Activated effector memory CD4-positive, alpha-beta T cell treated with anti-CD3 and anti-CD28 coated beads, Interleukin-2, amount 50 U/mL, for 16 hours (primary cell): Measurements from ENCODE around the gene COQ7.

ENCODE experiments used
- DNase-seq: peaks from one replicate; pipeline ENCODE4 v3.0.0-alpha.2; 2020

The COQ7 gene

DNA sequence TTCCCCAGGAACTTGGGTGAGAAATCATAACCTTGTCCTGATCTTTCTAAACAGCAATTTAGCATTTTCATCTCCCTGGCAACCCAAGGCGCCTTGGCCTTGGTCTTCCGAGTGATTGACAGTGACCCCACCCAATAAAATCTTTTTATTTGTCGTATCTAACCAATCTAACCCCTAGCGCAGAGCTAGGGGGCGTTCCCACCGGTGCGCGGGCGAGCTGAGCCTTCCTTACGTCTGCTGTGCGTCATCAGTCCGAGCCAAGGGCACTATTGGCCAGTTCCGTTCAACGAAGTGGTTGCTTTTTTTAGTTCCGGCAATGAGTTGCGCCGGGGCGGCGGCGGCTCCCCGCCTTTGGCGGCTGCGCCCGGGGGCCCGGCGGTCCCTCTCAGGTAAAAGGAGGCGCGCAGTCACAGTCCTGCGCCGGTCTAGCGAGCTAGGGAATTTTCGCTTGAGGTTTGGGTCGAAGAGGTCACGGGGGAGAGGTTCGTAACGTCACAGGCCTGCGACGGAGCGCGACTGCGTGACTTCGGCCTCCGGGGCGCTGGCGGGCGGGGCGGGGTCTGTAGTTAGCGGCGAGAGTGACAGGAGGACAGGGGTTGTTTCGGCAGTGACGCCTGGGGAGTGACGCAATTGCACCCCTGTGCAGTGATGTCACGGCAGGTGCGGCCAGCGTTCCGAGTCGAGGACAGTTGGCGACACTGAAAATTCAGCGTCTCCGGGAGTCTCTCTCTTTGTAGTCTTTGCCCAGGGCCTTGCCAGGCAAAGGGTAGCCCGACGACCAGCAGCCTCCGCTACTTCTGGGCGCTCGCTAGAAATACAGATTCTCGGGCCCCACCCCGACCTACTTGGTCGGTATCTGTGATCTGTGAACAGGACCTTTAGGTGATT, at the start of gene COQ7:
COQ7 (plus strand) TSS at position 266 of the 888 bp plus-strand sequence; CDS start at position 317, 51 bp downstream.
- peak; percentile 99 for DNase-seq

DNA sequence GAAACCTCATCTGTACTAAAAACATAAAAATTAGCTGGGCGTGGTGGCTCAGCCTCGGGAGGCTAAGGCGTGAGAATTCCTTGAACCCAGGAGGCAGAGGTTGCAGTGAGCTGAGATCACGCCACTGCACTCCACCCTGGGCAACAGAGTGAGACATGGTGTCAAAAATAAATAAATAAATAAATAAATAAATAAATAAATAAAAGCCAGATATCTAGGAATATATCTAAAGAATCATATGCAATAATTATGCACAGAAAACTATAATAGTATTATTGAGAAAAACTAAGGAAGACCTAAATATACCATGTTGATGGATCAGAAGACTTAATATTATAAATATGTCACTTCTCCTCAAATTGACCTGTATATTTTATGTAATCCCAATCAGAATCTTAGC, 46.7 kb upstream of the COQ7 start:
- no peak for DNase-seq

DNA sequence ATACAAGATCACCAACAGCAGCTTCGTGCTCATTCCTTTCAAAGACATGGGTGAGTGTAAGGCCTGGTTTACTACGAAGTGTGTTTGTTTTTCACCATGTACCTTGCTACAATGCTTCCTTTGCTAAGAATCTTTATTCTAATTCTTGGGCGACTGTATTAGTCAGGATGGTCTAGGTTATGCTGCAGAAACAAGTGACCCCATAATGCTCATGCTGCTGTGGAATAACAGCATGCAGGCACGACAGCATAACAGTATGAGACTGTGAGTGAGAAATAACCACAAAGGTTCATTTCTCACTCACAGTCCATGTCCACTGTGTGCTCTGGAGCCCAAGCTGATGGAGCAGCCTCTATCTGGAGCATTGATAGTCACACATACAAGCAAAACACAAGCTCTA, 45.7 kb upstream of the COQ7 start:
- no peak for DNase-seq

DNA sequence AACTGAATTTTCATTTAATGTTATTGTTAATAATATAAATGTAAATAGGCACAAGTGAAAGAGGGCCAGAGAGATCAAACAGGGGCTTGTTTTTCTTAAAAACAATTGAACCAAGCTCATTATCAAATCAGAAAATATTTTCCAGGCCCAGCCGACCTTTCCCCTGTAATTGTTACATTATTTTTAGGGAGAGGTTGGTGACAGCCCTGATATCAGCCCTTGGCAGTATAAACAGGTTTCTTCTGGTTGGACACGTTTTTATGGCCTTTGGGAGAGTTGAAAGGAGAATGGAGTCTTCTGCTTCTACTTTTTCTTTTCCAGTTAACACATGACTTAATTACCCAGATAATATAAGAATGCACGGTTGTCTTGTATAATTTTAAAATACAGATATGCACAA, 40.0 kb upstream of the COQ7 start:
- no peak for DNase-seq

DNA sequence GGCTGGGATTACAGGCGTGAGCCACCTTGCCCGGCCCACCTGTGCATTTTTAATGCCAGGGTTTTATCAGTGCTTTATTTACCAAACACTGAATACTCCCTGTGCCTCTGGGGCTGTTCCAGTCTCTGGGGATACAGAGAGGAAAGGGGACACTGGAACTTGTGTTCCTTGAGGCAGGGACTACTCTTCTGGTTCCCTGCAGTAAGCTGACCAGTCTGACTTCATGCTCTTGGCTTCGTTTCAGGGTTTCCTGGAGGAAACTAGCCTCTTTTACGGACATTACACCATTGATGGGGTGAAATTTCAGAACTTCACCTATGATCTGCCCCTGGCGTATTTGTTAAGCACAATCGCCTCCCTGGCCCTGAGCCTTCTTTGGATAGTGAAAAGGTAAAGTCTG, 37.4 kb upstream of the COQ7 start:
- no peak for DNase-seq

DNA sequence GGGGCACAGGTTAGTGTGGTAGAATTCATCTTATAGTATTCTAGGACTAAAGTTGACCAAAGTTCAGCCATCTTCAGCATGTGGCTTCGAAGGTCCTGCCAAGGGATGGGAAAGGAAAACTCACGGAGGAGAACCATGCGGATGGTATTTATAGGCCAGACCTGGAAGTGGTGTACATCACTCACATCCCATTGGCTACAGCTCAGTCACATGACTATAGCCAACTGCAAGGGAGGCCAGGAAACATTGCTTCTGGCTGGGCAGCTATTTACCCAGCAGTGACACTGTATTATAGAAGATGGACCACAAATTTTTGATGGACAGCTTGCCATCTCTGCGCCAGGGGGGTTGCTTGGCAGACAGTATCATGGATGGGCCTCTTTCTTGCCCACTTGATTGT, 35.7 kb upstream of the COQ7 start:
- DNase-seq: no peak

DNA sequence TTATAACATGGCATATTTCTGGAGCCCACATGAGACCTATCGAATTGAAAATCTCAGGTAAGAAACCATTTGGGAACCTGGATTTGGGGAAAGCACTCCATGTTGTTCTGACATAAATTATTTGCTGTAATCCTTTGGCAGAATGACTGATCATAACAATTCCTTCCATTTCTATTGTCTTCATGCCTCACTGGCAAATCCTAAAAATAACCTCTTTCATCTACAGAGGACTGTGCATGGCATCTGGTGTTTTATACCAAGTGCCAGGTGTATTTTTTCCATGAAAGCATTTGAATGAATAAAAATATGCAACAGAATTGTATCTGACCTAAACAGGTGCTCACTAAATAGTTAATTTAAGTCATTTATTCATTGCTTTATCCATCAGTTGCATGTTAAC, 33.7 kb upstream of the COQ7 start:
- DNase-seq: no peak

DNA sequence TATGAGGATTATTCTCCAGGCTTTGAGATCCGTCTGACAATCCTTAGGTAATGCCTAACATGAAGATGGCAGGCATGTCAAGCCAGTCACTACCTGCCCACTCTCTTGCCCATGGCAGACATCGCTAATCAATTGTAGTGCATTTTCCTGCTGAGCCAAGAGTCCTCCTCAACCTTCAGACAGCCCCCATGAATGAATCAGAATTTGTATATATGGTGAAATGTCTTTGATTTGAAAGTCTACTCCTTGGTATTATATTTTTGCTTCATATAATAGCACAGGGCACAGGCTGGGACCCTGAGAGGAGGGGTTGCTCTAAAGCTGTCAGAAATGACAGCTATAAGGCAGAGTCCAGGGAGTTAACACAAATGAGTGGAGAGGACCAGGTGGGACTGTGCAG, 27.0 kb upstream of the COQ7 start:
- DNase-seq: no peak

DNA sequence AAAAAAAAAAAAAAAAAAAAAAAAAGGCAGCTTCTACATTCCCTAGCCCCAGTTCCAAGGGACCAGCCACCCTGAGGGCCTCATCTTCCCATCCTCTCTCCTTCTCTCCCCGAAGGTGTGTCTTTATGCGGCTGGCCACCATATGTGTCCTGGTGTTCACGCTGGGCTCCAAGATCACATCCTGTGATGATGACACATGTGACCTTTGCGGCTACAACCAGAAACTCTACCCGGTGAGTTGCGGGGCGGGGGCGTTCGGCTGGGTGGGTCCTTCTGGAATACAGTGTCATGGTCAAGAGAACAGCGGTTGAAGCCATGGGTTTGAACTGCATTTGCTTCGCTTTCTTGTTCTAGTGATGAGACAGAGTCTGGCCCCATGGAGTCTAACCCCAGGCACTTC, 22.6 kb upstream of the COQ7 start:
- no peak for DNase-seq

DNA sequence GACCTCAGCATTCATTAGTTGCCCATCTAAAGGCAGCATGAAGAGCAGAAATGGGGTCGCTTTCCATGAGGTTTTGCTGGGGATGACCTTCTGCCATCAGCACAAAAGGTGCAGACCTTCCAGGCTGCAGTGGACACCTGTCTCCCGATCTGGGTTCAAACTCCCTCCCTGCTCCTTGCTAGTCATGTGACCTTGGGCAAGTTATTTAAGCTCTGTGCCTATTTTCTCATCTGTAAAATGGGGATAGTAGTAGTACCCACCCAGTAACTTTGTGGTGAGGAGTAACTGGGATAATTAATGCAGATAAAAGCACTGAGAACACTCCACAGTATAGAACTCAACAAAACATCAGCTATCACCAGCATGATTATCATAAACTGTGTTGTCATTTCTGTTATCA, 21.4 kb upstream of the COQ7 start:
- DNase-seq: no peak

DNA sequence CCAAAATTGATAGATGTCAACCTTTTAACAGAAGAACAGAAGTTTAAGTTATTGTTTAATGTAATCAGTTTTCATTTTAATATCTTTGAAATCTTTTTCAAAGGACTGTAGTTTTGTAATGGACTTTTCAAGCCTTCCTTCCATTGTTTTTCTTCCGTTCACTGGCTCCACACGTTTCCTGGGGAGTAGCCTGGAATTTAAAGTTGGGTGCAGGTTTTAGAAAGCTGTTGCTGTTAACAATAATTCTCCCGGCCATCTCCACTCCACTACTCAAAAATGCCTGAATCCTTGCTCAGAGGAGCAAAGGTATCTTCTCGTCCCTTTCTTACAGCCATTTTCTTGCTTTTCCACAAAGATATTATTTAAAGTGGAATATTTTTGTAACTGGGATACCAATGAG, 4.7 kb upstream of the COQ7 start:
- DNase-seq: no peak

DNA sequence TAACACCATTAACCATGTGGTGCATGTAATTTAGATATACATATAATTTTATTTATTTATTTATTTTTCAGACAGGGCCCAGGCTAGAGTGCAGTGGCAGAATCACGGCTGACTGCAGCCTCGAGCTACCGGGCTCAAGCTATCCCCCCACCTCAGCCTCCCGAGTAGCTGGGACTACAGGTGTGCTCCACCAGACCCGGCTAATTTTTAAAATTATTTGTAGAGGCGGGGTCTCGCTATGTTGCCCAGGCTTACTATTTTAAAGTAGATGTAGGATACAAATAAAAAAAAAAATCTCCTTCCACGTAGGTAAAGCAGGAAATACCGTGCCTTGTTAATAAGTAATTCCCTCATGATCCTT, 446 bp upstream of the COQ7 start:
- peak; percentile 57 for DNase-seq

DNA sequence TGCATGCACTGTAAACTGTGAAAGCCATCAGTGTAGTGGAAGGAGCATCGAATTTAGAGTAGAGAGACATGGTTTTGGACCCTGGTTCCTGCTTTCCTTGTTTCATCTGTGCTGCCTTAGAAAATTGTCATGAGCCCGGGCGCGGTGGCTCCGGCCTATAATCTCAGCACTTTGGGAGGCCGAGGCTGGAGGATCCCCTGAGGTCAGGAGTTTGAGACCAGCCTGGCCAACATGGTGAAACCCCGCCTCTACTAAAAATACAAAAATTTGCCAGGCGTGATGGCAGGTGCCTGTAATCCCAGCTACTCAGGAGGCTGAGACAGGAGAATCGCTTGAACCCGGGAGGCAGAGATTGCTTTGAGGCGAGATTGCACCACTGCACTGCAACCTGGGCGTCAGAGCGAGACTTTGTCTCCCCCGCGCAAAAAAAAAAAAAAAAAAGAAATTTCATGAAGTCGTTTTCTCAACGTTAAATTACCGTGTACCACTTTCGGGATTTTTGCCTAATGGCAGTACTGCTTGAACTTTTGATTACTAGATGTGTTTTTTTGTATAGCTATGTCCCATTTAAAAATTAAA, 912 bp downstream of the COQ7 start:
- peak; percentile 48 for DNase-seq

DNA sequence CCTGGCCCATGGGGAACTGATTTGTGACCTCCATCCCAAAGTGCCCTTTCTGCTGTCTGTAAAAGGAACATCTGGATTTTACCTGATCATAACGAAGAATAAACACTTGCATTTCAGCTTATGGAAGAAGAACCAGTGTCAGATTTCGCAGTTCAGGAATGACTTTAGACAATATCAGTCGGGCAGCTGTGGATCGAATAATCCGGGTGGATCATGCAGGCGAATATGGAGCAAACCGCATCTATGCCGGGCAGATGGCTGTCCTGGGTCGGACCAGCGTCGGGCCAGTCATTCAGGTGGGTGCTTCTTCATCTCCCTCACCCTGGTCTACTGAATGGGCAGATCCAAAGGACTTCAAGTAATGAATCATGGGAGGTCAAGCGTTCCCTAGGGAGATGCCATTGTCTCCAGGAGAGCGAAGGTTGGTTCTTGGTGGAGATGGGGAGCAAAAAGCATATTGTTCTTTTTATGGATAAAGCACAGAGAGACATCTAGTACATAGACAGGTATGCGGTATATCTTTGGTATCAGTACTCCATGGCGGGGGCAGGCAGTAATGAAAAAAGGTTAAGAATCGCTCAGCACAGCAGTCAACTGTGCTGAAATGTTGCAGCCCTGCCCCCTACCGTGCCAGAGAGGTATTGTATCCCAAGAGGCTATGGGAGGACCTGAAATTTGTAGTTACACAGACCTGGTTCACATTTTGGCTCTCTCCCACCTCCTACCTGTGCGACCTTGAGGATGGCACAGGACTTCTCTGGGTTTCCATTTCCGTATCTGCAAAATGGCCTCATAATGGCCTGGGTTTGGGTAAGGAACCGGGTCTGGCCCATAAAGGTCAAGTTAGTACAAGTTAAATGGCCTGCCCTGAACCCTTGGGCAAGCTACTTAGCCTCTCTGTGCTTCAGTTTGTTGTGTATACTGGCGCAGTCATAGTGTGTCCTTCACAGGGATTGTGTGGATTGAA, 4.7 kb downstream of the COQ7 start:
- peak; percentile 81 for DNase-seq

DNA sequence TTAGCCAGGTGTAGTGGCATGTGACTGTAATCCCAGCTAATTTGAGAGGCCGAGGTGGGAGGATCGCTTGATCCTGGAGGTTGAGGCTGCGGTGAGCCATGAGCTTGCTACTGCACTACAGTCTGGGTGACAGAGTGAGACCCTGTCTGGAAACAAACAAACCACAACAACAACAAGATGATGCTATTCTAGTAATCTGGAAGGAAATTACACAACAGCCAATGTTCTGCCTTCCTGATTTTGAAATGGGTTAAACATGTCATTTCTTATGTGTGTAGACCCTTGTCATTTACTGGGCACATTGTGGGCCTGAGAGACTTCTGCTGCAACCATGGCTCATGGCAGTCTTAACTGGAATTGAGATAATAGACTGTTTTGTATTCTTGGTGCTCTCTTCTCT, 5.9 kb downstream of the COQ7 start:
- DNase-seq: no peak

DNA sequence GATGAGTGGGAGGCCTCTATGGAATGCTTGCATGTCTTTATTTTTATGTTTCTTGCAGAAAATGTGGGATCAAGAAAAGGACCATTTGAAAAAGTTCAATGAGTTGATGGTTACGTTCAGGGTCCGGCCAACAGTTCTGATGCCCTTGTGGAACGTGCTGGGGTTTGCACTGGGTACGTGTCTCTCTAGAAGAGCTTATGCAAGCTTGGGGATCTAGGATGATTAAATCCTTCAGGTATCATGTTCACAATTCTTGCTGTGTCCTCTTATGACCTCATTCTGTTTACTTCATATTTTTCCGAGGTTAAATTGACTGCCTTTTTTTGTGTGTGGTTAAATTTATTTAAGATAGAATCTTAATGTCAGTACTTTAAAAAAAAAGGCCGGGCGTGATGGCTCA, 6.4 kb downstream of the COQ7 start:
- no peak for DNase-seq

DNA sequence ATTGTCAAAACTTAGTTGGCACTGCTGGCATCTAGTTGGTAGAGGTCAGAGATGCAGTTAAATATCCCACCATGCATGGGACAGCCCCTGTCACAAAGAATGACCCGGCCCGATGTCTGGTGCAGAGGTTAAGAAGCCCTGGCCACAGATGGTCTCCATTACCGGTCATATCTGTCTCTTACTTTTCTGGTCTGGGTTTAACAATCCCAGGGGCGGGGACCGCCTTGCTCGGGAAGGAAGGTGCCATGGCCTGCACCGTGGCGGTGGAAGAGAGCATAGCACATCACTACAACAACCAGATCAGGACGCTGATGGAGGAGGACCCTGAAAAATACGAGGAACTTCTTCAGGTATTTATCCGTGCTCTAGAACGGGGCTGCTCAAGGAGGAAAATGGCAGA, 8.1 kb downstream of the COQ7 start:
- DNase-seq: no peak

DNA sequence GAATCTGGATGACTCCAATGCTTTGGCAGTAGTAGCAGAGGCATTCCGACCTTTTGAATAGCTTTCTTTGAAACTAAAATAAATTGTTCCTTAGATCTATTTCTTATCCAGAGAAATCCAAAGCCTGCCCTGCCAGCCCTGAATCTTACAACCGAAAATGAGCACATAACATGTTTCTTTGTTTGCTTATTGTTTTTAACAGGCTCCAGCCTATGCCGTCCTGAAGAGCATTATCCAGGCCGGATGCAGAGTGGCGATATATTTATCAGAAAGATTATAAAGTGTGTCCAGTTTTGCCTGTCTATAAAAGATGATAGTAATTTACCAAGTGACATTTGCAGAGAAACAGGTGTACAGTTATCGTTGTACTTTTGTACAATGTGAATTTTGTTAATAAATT, 10.5 kb downstream of the COQ7 start:
- no peak for DNase-seq

DNA sequence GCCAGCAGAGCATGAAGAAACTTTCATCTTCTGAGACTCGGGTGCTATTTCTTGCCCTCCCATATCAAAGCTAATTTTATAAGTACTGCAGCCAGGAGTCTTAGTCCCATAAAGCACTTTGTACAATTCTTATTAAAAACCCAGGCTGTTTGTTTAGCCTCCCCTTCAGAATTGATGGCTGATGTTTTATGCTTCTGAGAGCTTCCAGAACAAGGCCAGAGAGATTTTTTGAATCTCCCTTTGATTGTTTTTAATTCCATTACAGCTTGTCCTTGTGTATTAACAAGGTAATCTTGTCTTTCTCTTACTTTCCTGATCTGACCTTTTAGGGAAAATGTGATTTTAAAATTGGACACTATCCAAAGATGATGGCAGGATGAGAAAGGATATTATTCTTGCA, 16.3 kb downstream of the COQ7 start:
- no peak for DNase-seq

DNA sequence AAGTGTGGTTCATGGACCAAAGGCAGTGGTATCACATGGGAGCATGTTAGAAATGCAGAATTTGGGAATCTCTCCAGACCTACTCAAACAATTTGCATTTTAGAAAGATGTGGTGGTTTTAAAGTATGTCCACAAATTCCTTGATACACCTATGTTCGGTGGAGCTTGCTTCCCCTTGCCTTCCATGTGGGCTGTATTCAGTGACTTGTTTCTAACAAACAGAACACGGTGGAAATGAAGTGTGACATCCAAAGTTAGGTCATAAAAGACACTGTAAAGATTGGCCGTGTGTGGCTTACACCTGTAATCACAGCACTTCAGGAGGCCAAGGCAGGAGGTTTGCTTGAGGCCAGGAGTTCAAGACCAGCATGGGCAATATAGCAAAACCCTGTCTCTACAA, 16.7 kb downstream of the COQ7 start:
- DNase-seq: no peak

DNA sequence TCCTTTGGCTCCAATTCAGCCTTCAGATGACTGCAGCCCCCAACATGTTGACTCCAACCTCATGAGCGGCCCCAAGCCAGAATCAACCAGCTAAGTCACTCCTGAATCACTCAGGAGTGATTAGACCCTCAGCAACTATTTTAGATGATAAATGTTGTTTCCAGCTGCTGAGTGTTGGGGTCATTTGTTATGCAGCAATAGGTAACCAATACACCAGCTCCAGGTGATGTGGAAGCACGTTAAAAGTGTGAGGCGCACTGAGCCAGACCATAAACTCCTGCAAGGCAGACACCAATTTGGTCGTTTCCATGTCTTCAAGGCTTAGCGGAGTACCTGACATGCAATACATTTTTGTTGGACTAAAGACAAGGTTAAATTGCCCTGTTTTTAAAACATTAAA, 17.5 kb downstream of the COQ7 start:
- DNase-seq: no peak

DNA sequence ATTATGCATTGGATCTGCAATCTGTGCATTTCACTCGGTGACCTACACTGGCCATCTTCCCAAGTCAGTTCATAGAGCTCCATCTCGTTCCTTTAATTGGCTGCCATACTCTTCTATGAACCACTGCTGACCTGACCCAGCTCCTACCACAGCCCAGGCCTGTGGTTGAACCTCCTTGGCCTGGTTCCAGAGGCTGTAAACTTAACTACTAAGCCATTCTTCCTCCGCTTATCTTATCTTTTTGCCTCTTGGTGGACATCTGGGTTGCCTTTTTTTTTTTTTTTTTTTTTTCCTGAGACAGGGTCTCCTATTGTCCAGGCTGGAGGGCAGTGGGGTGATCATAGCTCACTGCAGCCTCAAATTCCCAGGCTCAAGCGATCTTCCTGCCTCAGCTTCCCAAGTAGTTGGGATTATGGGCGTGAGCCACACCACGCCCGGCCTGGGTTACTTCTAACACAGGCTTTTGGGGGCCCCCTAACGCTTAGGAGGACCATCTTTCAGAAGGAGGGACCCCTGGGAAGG, 18.3 kb downstream of the COQ7 start:
- DNase-seq: no peak
